ENCODE data around the gene HJURP.

DNA sequence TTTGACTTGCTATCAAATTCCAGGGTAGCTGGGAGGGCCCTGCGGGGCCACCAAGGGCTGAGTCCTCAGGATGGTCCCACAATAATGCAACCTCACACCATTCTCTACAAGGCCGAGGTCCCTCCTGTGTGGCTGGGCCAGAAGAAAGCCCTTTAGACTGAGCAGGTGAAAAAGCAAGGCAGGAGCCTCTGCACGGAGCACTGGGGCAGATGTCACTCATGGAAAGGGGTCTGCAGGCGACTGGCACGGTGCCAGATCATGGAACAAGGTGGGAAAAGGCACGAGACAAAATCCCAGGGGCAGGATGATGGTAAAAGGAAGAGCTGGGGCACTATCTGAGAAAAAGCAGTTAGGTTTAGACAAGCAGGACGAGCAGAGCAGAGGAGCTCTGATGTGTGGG is 16.1 kb downstream of the HJURP start:
- no peak for TF ChIP-seq POLR2A (IDR thresholded peaks at IDR 0.05)
- TF ChIP-seq, protein P1, sequence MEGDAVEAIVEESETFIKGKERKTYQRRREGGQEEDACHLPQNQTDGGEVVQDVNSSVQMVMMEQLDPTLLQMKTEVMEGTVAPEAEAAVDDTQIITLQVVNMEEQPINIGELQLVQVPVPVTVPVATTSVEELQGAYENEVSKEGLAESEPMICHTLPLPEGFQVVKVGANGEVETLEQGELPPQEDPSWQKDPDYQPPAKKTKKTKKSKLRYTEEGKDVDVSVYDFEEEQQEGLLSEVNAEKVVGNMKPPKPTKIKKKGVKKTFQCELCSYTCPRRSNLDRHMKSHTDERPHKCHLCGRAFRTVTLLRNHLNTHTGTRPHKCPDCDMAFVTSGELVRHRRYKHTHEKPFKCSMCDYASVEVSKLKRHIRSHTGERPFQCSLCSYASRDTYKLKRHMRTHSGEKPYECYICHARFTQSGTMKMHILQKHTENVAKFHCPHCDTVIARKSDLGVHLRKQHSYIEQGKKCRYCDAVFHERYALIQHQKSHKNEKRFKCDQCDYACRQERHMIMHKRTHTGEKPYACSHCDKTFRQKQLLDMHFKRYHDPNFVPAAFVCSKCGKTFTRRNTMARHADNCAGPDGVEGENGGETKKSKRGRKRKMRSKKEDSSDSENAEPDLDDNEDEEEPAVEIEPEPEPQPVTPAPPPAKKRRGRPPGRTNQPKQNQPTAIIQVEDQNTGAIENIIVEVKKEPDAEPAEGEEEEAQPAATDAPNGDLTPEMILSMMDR (IDR thresholded peaks at IDR 0.05): no peak
- TF ChIP-seq EP300 (IDR thresholded peaks at IDR 0.05): no peak
- no peak for TF ChIP-seq POLR2AphosphoS5 (IDR thresholded peaks at IDR 0.05)

All from upper lobe of left lung (tissue), 4 donors.